Activated naive CD4-positive, alpha-beta T cell treated with anti-CD3 and anti-CD28 coated beads for 36 hours (primary cell): ENCODE data around the gene PRPS1. TPM values are rescaled to one million over a fixed set of nuclear protein-coding genes. Genes with fewer than 3 reads are reported as not detected.

Source experiments
- CTCF ChIA-PET: fragments of 350-600 bp; sonication (Branson Sonifier 250); formaldehyde crosslinking; loops from one replicate; lab custom pipeline; 2021; ENCODE audit warnings: antibody characterized with exemption; lab: Charles Lee
- DNase-seq: peaks from one replicate; pipeline ENCODE4 v3.0.0-alpha.2; 2020
- H3K27ac Mint-ChIP-seq: one replicate; pipeline ENCODE4 v1.8.0; 2021; ENCODE audit warnings: mild to moderate bottlenecking, mixed read lengths
- H3K27me3 Mint-ChIP-seq: one replicate; pipeline ENCODE4 v1.8.0; 2021; ENCODE audit warnings: low read depth, mixed read lengths
- H3K36me3 Mint-ChIP-seq: one replicate; pipeline ENCODE4 v1.8.0; 2021; ENCODE audit warnings: low read depth, mixed read lengths
- H3K4me1 Mint-ChIP-seq: one replicate; pipeline ENCODE4 v1.8.0; 2021; ENCODE audit warnings: low read depth, mixed read lengths
- H3K4me3 Mint-ChIP-seq: one replicate; pipeline ENCODE4 v1.8.0; 2021; ENCODE audit warnings: mild to moderate bottlenecking, moderate library complexity, mixed read lengths
- H3K9me3 Mint-ChIP-seq: one replicate; pipeline ENCODE4 v1.8.0; 2021; ENCODE audit warnings: mixed read lengths
- intact Hi-C: fragments of 100-400 bp; cut with micrococcal nuclease; formaldehyde crosslinking; loops from one replicate; pipeline ENCODE4 v1.15.1; 2023
- total RNA-seq, 2 experiments: library from RNA; stranded (reverse); gene quantifications; one replicate each; pipeline ENCODE4 v1.2.3, GENCODE V29; 2021

PRPS1 gene
- total RNA-seq, 2 experiments from 2014 or later: 195 to 196 TPM

DNA sequence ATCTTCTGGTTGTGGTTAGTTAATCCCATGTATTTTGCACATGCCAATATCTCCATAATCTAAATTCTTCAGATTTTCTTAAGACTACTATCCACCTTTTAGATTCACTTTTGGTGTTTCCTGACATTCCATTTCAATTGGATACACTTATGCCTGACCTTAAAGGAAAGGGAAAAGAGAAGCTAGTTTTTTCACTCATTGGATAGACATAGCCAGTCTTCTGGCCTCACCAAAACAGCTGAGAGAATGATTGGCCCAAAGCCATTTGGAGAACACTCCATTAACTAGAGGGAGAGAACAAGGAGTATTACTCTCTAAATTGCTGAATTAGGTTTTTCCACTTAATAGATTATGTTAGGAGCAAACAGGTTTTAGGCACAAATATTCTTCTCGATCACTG is 4.0 kb downstream of the PRPS1 start:
- Mint-ChIP-seq H3K27me3 (no peaks in the 10 kb centered on the region), H3K27ac (no peak overlapping the region), H3K4me1 (peaks cover 34% of the 10 kb centered on the region), H3K9me3 (no peaks in the 10 kb centered on the region), H3K36me3 (peaks cover 9% of the 10 kb centered on the region), H3K4me3 (no peak overlapping the region)
- intact Hi-C loops: no loop called here
- no peak for DNase-seq
- CTCF ChIA-PET: interaction anchor here (0.6 to 2.1 kb wide), 3 partner anchors 23 to 1012 kb away, joined by 3 to 8 read pairs (median 3); no protein-coding TSS in a partner anchor

GRCh38 chrX:107646735-107647134 is 18.4 kb downstream of the PRPS1 start:
- DNase-seq: no peak
- Mint-ChIP-seq H3K27ac (no peak overlapping the region), H3K4me3 (no peak overlapping the region), H3K4me1 (peaks cover 3% of the 10 kb centered on the region), H3K36me3 (peaks cover 25% of the 10 kb centered on the region), H3K9me3 (no peaks in the 10 kb centered on the region), H3K27me3 (no peaks in the 10 kb centered on the region)
- intact Hi-C loops: no loop called here
- CTCF ChIA-PET: no interaction called here

DNA sequence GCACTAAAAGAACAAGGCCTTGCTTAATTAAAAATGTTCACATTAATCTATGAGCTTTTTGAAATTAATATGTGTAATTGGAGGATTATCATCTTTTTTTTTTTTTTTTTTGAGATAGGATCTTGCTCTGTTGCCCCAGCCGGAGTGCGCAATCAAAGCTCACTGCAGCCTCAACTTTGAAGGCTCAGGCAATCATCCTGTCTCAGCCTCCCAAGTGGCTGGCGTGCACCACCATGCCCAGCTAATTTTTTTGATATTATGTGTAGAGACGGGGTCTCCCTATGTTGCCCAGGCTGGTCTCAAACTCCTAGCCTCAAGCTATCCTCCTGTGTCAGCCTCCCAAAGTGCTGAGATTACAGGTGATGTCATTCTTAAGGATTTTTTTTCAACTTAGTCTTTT is 20.0 kb downstream of the PRPS1 start:
- intact Hi-C loops: no loop called here
- no peaks in the 10 kb centered on the region for H3K27me3 Mint-ChIP-seq
- peaks cover 22% of the 10 kb centered on the region for H3K36me3 Mint-ChIP-seq

GRCh38 chrX:107654566-107654871 is 26.2 kb downstream of the PRPS1 start:
- Mint-ChIP-seq H3K4me1 (peaks cover 13% of the 10 kb centered on the region), H3K9me3 (no peaks in the 10 kb centered on the region)
- CTCF ChIA-PET: interaction anchor here (0.6 to 10.0 kb wide), 14 partner anchors 9 to 430 kb away, joined by 3 to 124 read pairs (median 3); partner anchors contain the start of genes MID2, NCBP2L, PRPS1 and TSC22D3

More for the DNA sequence above, 20.0 kb downstream of the PRPS1 start:
- Mint-ChIP-seq H3K4me3 (no peak overlapping the region), H3K4me1 (no peaks in the 10 kb centered on the region), H3K9me3 (no peaks in the 10 kb centered on the region), H3K27ac (no peak overlapping the region)
- no peak for DNase-seq
- CTCF ChIA-PET: interaction anchor here (0.7 kb wide), 2 partner anchors 136 to 355 kb away, joined by 3 to 5 read pairs; no protein-coding TSS in a partner anchor

GRCh38 chrX:107654872-107655761 is 26.8 kb downstream of the PRPS1 start:
- no peak overlapping the region for H3K27ac Mint-ChIP-seq
- peaks cover 4% of the 10 kb centered on the region for H3K36me3 Mint-ChIP-seq
- H3K4me1 Mint-ChIP-seq: peaks cover 15% of the 10 kb centered on the region
- no peaks in the 10 kb centered on the region for H3K27me3 Mint-ChIP-seq
- H3K4me3 Mint-ChIP-seq: no peak overlapping the region
- CTCF ChIA-PET: interaction anchor here (0.6 to 10.0 kb wide), 18 partner anchors 9 to 429 kb away, joined by 3 to 124 read pairs (median 3); partner anchors contain the start of genes MID2, NCBP2L, PRPS1 and TSC22D3
- intact Hi-C loops: loop anchor here (1.0 kb wide), 3 partner anchors 26 to 346 kb away; no protein-coding TSS in a partner anchor
- H3K9me3 Mint-ChIP-seq: no peaks in the 10 kb centered on the region
- DNase-seq: peak; percentile 72

More at GRCh38 chrX:107654566-107654871, 26.2 kb downstream of the PRPS1 start:
- no peak for DNase-seq
- H3K27me3 Mint-ChIP-seq: no peaks in the 10 kb centered on the region
- intact Hi-C loops: no loop called here
- no peak overlapping the region for H3K4me3 Mint-ChIP-seq
- H3K36me3 Mint-ChIP-seq: peaks cover 6% of the 10 kb centered on the region
- no peak overlapping the region for H3K27ac Mint-ChIP-seq

GRCh38 chrX:107656978-107657377 is 28.7 kb downstream of the PRPS1 start:
- intact Hi-C loops: no loop called here
- CTCF ChIA-PET: interaction anchor here (0.8 to 10.0 kb wide), 6 partner anchors 9 to 237 kb away, joined by 3 to 124 read pairs (median 6); partner anchors contain the start of genes NCBP2L and TSC22D3
- no peaks in the 10 kb centered on the region for H3K27me3 Mint-ChIP-seq
- no peak for DNase-seq
- H3K4me3 Mint-ChIP-seq: no peak overlapping the region
- peaks cover 15% of the 10 kb centered on the region for H3K4me1 Mint-ChIP-seq
- H3K27ac Mint-ChIP-seq: no peak overlapping the region
- peaks cover 1% of the 10 kb centered on the region for H3K36me3 Mint-ChIP-seq
- H3K9me3 Mint-ChIP-seq: no peaks in the 10 kb centered on the region

- Mint-ChIP-seq H3K27ac (no peak overlapping the region), H3K9me3 (no peaks in the 10 kb centered on the region), H3K36me3 (no peaks in the 10 kb centered on the region), H3K4me1 (peaks cover 15% of the 10 kb centered on the region), H3K27me3 (no peaks in the 10 kb centered on the region), H3K4me3 (no peak overlapping the region)
- no peak for DNase-seq
- intact Hi-C loops: loop anchor here (1.0 to 2.0 kb wide), 3 partner anchors 119 to 414 kb away; partner anchors contain the start of gene NCBP2L
- CTCF ChIA-PET: interaction anchor here (1.1 to 10.0 kb wide), 6 partner anchors 8 to 235 kb away, joined by 5 to 124 read pairs (median 10); partner anchors contain the start of genes NCBP2L, PRPS1 and TSC22D3
Measured at GRCh38 chrX:107658660-107659059, 30.4 kb downstream of the PRPS1 start.

- H3K4me3 Mint-ChIP-seq: no peak overlapping the region
- intact Hi-C loops: loop anchor here (1.0 to 2.0 kb wide), 3 partner anchors 118 to 414 kb away; partner anchors contain the start of gene NCBP2L
Measured at GRCh38 chrX:107659286-107659685, 31.0 kb downstream of the PRPS1 start.

DNA sequence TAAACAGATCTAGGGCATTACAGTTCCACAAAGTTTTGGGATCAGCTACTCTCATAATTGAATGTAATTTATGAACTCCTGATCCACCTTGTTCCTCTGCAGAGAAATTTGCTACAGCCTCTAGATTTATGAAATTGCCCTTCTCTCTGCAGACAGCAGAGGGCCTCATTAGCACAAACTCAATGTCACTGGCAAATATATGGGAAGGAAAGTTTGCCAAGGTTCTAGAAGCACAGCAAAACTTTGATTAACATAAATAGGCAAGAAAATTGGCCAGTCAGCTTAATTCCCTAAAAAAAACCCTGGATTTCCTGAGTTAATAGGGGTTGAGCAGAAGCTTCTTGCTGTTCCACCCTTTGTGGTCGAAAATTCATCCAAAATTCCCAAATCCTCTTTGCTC is 31.5 kb downstream of the PRPS1 start:
- no peaks in the 10 kb centered on the region for H3K27me3 Mint-ChIP-seq
- CTCF ChIA-PET: interaction anchor here (0.9 to 10.0 kb wide), 16 partner anchors 9 to 234 kb away, joined by 3 to 124 read pairs (median 5); partner anchors contain the start of genes NCBP2L, PRPS1 and TSC22D3
- no peak overlapping the region for H3K27ac Mint-ChIP-seq
- intact Hi-C loops: loop anchor here (1.0 to 2.0 kb wide), 3 partner anchors 118 to 413 kb away; partner anchors contain the start of gene NCBP2L
- peak; percentile 26 for DNase-seq
- H3K4me1 Mint-ChIP-seq: peaks cover 10% of the 10 kb centered on the region
- H3K36me3 Mint-ChIP-seq: no peaks in the 10 kb centered on the region
- H3K9me3 Mint-ChIP-seq: no peaks in the 10 kb centered on the region
- H3K4me3 Mint-ChIP-seq: no peak overlapping the region

More at GRCh38 chrX:107659286-107659685, 31.0 kb downstream of the PRPS1 start:
- no peaks in the 10 kb centered on the region for H3K36me3 Mint-ChIP-seq
- no peaks in the 10 kb centered on the region for H3K27me3 Mint-ChIP-seq
- CTCF ChIA-PET: interaction anchor here (0.9 to 10.0 kb wide), 16 partner anchors 9 to 234 kb away, joined by 3 to 124 read pairs (median 5); partner anchors contain the start of genes NCBP2L, PRPS1 and TSC22D3
- H3K27ac Mint-ChIP-seq: no peak overlapping the region
- no peak for DNase-seq
- H3K4me1 Mint-ChIP-seq: peaks cover 15% of the 10 kb centered on the region
- no peaks in the 10 kb centered on the region for H3K9me3 Mint-ChIP-seq

DNA sequence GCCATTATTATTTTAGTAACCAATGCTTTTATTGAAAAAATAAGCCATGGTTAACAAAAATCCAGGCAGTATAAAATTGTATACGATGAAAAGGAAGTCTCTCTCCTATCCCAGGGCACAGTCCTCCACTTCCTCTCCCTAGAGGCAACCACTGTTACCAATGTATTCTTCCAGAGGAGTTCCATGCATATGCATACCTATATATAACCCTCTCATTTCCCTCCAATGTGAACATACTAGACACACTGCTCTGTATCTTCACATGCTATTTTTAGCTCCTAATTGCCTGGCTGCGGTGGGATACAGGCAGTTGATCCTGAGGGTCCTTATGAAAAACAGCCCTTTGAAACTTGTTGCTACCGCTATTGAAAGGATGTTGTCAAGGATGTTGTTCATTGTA is 33.8 kb downstream of the PRPS1 start:
- H3K4me3 Mint-ChIP-seq: no peak overlapping the region
- no peak overlapping the region for H3K27ac Mint-ChIP-seq
- DNase-seq: no peak

DNA sequence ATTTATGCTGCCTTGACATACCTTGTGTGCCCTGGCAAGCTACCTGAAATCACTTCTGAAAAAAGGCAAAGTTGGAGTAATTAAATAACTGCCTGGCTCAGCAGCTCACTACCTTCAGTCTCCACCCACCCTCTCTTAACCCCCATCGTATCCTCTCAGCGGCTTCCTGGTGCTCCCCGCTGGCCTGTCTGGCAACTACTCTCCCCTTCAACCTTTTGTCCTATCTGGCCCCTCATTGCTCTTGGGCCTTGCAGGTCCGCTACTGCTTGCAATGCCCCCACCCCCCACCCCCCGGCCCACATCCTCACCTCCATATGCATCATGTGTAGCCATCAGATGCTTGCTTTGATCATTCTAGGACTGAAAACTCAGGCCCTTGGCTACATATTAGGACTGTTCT is 34.5 kb downstream of the PRPS1 start:
- Mint-ChIP-seq H3K4me3 (no peak overlapping the region), H3K27me3 (no peaks in the 10 kb centered on the region), H3K4me1 (peaks cover 13% of the 10 kb centered on the region), H3K9me3 (no peaks in the 10 kb centered on the region), H3K36me3 (no peaks in the 10 kb centered on the region), H3K27ac (no peak overlapping the region)
- no peak for DNase-seq
- intact Hi-C loops: no loop called here
- CTCF ChIA-PET: interaction anchor here (1.2 to 10.0 kb wide), 3 partner anchors 54 to 125 kb away, joined by 4 to 124 read pairs (median 5); partner anchors contain the start of genes NCBP2L and TSC22D3

More for the DNA sequence above, 33.8 kb downstream of the PRPS1 start:
- Mint-ChIP-seq H3K27me3 (no peaks in the 10 kb centered on the region), H3K9me3 (no peaks in the 10 kb centered on the region), H3K36me3 (no peaks in the 10 kb centered on the region), H3K4me1 (peaks cover 8% of the 10 kb centered on the region)
- CTCF ChIA-PET: interaction anchor here (0.9 to 10.0 kb wide), 6 partner anchors 11 to 231 kb away, joined by 3 to 124 read pairs (median 6); partner anchors contain the start of genes NCBP2L and TSC22D3
- intact Hi-C loops: no loop called here

- Mint-ChIP-seq H3K27ac (no peak overlapping the region), H3K36me3 (no peaks in the 10 kb centered on the region), H3K4me1 (peaks cover 25% of the 10 kb centered on the region), H3K4me3 (no peak overlapping the region), H3K27me3 (no peaks in the 10 kb centered on the region), H3K9me3 (no peaks in the 10 kb centered on the region)
- CTCF ChIA-PET: interaction anchor here (0.6 to 1.7 kb wide), 3 partner anchors 10 to 772 kb away, joined by 3 to 5 read pairs (median 4); partner anchors contain the start of gene NCBP2L
- intact Hi-C loops: no loop called here
- DNase-seq: no peak
Measured at GRCh38 chrX:107666931-107667330, 38.6 kb downstream of the PRPS1 start.
